Fibroblast of lung (primary cell): ENCODE results near the gene OGFOD3.

Experiments used
- CTCF ChIP-seq, 2 donors: IDR thresholded peaks in 1 of 2; conservative IDR thresholded peaks in 1 of 2; 1 replicate in 1 of 2; 2 replicates in 1 of 2; pipeline ENCODE4 v1.5.1; 2011 to 2012; ENCODE audit warnings: low read length in 2 of 2, control low read depth in 1 of 2, inconsistent platforms in 1 of 2, low read depth in 1 of 2, mild to moderate bottlenecking in 1 of 2
- EZH2 ChIP-seq: IDR thresholded peaks from 2 replicates; pipeline ENCODE4 v1.5.1; 2012; ENCODE audit warnings: low read length, control low read depth, mild to moderate bottlenecking; ENCODE audit errors: missing control alignments

- TF ChIP-seq EZH2: no peak
- TF ChIP-seq CTCF (conservative IDR thresholded peaks at IDR 0.05 in 1 of 2, IDR thresholded peaks at IDR 0.05 in 1 of 2; ENCODE audit: low read depth in 1 of 2, low read length in 2 of 2): no peak
Observed at GRCh38 chr17:82444941-82445521, 26.6 kb upstream of the OGFOD3 start.
